SU-DHL-6 (cell line): ENCODE data around the gene TCF7L1.

Experiments
- CTCF ChIP-seq: fragments of 200-600 bp; sonication (generic); IDR thresholded peaks from one replicate; pipeline ENCODE4 v1.5.1; 2017; ENCODE audit warnings: antibody characterized with exemption, mild to moderate bottlenecking, low read length, moderate library complexity; ENCODE audit not compliant: insufficient read depth, poor library complexity, severe bottlenecking
- EZH2phosphoT487 ChIP-seq: fragments of 200-600 bp; sonication (generic), shearing (Covaris generic); conservative IDR thresholded peaks from 2 replicates; pipeline ENCODE4 v1.6.1; 2018; ENCODE audit warnings: mild to moderate bottlenecking, antibody characterized with exemption, low read length, moderate library complexity, mixed read lengths

GRCh38 chr2:85273738-85274731, 140.8 kb downstream of the TCF7L1 start:
- TF ChIP-seq CTCF (no peak), EZH2phosphoT487 (no peak)
